GM20431 (cell line): Measurements from ENCODE around the gene EFCAB9.

Experiments
- in situ Hi-C: fragments of 300-500 bp; cut with MseI, MboI; formaldehyde crosslinking; loops from one replicate; pipeline ENCODE4 v1.15.0; 2020; ENCODE audit warnings: low sequenced_read_pairs; ENCODE audit not compliant: unreplicated experiment

Gene EFCAB9

DNA sequence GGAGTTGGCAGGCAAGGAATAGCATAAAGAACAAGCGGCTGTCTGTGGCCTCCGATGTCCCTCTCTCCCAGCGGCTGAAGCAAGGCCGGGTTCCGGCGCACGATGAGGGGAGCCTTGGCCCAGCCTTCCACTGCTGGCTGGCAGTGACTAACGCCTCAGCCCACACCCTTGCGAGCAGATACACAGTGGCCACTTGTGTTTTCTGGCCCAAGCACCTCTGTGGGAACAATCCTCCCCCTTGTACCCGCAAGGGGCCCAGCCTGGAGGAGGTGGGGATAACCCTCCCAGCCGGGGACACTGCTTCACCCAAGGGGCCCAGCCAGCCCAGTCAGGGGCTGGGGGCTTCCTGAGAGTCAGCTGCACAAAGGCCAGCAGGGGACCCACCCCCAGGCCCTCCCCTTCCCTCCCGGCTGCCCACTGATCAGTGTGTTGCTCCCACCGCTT is 29.2 kb upstream of the EFCAB9 start:
- in situ Hi-C loops: no loop called here

DNA sequence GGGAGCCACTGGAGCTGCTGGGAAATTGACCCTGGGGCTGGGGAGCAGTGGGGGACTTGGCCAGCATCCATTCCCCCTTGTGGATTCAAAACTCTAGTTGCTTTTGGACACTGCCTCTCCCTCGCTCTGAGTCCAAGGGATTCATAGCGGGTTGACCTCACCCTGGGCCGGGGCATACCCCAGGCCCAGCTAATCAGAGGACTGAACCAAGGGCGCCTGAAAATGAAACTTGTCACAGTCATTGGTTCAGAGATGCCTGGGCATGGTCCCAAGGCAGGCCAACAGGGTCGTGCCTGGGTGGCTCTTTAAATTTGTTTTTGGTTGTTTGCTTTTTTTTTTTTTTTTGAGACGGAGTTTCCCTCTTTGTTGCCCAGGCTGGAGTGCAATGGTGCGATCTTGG is 28.5 kb upstream of the EFCAB9 start:
- in situ Hi-C loops: no loop called here

DNA sequence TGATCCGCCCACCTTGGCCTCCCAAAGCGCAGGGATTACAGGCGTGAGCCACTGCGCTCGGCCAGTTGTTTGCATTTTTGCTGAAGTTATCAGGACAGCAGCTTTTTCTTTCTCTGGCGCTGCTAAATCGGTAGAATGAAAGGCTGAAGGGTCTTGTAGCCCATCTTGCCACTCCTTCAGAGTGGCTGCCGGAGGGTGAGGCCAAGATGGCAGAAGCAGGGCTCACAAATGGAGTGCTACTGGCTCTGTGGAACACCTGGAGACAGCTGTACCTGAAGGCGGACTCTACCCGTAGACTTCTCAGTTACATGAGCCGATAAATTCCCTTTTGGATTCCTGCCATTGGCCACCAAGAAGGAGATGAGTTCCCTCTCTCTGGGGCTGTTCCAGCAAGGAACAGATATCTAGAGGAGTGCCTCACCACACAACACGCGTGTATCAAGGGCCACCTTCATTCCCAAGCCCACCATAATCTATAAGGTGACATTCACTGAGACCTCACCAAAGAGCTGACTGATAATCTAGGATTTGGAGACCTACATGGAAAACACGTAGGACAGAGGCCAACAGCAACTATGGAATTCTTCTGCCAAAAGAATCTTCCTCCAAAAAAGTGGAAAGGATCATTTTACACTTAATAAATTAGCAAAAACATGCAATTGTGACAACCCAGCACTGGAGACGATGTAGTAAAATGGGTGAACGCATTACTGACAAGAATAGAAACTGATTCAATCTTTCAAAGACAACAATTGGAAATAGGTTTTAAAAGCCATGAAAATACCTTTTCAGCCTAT is 27.7 kb upstream of the EFCAB9 start:
- in situ Hi-C loops: no loop called here

DNA sequence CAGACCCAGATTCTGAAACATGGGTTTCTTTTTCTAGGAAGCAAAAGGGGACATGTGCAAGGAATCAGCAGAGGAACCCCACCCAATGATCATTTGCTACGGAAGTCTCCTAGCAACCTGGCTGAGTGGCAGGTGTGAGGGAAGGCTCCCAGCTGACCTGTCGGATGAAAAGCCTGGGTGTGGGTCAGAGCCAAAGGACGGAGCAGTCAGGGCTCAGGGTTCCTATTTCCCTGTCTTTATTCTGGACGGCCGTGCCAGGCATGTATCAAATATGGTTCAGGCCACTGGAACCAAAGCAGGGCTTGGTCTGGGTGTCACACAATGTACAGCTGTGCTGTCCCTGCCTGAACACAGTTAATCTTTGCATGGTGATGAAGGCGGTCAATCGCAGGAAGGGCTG is 26.1 kb upstream of the EFCAB9 start:
- in situ Hi-C loops: no loop called here

DNA sequence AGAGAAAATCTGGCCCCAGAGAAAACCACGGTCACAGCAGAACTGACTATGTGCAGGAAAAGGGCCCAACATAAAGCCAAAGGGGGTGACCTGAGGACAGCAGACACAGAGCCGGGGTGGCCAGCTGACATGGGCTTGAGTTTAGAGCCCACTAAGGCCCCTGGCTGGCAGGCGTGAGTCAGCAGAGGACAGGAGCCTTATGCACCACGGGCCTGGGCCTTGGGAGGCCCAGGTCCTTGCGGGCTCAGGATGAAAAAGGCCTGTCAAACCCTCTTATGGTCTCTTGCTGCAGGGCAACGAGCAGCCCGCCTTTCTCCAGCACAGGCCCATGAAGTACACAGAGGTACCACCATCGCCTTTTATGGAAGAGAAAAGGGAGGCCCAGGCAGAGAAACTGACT is 25.7 kb upstream of the EFCAB9 start:
- in situ Hi-C loops: no loop called here

DNA sequence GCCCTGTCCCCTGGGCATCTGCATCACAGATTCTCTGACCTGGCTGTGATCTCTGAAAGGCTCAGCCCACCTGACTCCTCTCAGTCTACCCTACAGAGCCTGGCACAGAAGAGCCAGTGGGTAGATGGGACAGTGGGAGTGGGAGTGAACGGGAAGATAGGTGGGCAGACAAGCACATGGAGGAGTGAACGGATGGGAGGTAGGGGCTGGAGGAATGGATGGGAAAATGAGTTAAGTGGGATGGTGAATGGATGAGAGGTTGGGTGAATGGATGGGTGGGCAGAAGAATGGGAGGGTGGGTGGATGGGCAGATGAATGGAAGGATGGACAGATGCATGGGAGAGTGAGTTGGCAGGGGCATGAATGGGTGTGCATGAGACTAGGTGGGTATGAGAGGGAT is 24.8 kb upstream of the EFCAB9 start:
- in situ Hi-C loops: no loop called here

DNA sequence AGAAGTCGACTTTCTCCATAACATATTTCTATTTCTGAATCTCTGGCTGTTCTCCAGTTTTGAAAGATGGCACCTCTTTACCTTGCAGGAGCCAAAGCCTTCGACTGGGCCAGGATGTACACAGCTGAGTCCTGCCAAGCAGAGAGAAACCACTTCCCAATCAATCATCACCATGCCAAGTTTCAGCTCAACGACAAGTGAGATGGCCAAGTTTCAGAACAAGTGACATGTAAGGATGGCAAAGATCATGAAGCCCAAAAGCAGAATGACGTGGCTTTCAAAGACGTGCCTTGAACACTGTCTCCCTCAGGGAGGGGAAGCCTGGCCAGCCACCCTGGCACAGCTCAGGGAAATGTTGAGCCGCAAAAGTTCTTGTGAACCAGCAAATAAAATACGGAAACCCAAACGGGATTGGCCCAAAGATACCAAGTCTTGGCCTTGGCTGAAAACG is 23.7 kb upstream of the EFCAB9 start:
- in situ Hi-C loops: no loop called here

DNA sequence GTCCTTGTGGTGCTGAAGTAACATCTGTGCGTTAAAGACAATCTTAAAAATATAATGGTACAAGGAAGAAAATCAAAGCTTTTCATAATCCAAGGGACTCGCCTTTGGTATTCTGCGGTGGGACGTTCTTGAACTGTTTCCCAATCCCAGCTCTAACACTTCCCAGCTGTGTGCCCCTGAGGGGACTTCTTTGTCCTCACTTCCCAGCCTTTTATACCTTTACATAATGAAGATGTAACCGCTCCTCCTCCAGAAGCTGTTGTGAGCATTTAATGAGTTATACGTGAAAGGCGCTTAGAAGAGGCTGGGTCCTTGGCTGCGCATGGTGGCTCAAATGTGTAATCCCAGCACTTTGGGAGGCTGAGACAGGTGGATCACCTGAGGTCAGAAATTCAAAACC is 22.9 kb upstream of the EFCAB9 start:
- in situ Hi-C loops: no loop called here

DNA sequence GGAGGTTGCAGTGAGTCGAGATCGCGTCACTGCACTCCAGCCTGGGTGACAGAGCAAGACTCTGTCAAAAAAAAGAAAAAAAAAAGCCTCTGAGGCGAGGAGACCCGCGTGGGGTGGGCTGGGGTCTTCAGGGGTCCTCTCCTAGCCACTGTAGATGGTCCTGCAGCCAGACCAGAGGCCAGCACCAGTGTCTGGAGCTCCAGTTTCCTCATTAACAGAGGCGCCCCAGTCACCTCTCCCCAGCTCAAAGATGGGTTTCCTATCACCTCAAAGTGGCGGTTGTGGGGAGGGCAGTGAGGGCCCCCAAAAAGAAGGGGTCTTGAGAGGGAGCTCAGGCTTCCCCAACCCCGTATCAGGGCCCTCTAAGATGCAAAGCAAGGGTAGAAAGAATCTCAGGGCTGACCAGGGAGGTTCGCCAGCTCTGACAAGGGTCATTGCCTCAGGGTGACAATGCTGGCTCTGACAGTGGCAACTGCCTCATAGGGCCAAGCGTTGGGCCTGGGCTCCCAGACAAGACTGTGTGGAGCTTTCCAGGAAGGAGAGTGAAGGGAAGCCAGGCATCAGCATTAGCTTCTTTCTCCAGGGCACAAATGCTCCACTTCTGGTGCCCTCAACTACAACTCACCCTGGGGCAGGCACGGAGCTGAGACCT is 20.9 kb upstream of the EFCAB9 start:
- in situ Hi-C loops: no loop called here

DNA sequence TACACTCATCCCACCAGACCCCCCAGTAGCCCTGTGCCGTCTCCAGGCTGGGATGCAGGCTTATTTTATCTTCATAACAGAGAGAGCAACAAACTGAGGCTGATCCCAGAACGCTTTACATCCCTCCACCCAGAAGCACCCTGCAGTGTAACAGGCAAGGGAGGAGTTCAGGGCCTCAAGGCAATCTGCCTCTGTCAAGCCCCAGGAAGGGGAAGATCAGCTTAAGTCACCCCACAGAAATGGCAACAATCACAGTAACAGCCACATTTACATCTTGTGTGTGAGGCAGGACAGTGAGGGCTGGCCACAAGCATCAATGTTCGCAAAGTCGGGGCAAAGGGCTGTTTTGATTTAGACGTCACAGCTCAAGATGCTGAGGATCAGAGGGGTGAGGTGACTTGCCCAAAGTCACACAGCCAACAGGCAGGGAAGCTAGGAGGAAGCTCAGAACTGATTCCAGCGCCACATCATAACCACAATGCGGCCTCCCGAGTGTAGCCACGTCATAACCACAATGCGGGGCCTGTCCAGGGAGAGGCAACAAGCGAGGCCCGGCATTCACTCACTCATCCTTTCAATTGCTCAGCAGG is 20.3 kb upstream of the EFCAB9 start:
- in situ Hi-C loops: no loop called here

DNA sequence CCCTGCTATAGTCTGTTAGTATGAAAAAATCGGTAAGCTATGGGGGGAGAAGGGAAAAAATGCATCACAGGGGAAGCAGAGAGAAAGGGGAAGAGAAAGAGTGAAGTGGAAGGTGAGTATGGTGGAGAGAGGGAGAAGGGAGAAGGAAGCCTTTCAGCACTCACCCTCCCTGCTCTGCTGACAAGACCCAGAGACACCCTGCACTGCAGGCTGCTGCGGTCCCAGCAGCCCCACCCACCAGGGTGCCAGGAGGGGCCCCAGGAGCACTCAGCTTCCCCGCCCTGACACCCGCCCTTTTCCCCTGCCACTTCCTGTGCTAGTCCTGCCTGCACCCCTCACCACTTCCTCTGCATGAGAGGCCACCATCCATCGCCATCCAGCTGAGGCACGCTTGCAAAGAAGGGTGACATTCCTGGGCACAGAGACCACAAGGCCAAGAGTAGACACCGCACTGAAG is 18.7 kb upstream of the EFCAB9 start:
- in situ Hi-C loops: no loop called here

DNA sequence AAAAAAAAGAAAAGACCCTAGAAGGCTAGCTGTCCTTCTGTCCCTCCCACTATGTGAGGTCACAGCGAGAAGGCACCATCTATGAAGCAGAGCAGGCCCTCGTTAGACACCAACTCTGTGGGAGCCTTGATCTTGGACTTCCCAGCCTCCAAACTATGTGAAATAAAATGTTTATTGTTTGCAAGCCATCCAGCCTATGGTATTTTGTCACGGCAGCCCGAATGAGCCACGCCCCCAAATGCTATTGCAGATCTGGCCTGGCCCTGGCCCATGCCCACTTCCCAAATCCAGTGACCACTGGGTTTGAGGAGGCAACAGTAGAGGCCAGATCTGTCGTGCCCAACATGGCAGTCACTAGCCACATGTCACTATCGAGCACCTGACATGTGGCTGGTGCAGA is 16.8 kb upstream of the EFCAB9 start:
- in situ Hi-C loops: no loop called here

DNA sequence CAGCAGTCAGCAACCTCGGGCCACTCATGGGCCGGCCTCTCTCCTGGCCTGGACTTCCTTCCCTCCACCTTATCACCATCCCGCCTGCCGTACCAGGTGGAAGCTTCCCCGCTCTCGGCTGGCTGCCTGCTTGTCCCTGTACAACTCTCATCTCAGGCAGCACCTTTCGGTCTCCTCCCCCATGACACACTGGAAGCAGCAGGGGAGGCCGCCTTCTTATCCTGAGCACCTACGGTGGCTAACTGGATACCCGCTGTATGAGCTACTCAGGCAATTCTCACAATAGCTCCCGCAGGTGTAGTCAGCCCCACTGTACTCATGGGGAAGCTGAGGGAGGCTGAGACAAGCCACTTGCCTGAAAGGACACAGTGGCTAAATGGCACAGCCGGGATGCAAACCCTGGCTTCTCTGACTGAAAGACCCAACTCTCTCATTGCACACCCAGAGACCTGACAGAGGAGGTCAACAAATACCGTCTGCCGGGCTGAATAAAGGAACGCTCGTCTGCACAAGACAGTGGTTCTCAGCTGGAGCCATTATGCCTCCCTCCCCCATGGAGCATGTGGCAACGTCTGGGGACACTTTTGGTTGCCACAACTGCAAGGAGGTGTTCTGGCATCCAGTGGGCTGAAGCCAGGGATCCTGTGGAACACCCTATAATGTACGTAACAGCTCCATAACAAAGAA is 15.5 kb upstream of the EFCAB9 start:
- in situ Hi-C loops: no loop called here

DNA sequence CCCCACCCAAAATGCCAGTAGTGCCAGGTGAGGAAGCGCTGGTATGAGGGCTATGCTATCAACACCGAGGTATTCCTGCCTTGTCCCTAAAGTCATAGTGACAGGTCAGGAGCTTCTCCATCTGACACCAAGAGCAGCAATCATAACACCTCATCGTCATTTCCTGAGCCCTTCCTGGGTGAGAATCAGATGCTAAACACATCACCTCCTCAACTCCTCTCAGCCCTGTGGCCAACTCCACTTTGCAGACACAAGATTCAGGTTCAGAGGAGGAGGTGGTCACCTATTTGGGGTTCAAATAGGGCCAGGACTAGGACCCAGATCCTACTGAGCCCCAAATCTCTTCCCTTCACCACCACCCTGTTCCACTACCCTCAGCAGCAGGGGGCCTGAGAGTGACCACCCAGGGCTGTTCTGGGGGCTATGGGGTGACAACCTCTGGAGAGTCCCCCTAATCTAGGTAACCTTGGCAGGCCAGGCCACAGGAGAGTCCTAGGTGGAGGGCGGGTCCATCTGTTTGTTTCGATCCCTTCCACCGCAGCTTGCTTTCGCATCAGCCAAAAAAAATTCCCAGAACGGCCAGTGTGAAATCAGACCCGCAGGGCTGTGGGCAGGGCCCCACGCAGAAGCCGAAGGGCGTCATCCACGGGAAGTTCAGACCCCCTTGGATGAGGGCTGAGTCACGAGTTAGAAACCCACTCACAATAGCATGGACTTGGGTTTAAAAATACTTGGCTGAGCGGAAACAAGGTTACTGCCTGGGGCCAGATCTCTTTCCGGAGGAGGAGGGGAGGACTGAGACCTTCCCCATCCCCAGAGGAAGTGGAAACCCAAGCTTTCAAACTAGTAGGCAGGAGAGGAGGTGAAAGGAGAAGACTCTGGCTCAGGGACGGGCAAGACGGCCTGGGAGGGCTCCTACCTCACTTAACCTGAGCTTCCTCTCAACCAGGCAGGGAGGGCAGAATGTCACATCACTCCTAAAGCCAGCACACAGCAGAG is 14.7 kb upstream of the EFCAB9 start:
- in situ Hi-C loops: no loop called here

DNA sequence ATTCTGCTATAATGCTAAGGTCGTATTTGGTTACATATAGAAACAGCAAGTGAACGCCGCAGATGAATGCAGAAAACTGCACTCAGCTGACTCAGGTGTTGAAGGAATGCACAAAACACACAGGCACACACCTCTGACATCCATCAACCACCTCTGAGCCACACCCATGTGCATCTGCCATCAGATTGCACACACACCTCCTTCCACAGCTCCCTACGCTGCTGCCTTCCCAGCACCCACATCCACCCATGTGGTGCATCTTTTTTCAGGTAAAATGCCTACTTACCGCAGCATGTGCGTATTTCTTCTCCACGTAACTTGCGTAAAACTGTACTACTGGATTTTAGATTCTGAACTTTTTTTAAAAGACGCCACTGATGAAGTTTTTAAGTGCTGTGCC is 13.0 kb upstream of the EFCAB9 start:
- in situ Hi-C loops: no loop called here

DNA sequence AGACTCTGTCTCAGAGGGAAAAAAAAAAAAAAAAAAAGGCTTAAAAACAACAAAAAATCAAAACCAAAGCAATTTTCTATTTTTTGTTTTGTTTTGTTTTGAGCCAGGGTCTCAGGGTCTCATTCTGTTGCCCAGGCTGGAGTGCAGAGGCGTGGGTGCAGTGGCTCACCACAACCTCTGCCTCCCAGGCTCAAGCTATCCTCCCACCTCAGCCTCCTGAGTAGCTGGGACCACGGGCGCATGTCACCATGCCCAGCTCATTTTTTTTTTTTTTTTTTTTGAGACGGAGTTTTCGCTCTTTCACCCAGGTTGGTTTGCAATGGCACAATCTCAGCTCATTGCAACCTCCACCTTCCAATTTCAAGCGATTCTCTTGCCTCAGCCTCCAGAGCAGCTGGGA is 11.7 kb upstream of the EFCAB9 start:
- in situ Hi-C loops: no loop called here

DNA sequence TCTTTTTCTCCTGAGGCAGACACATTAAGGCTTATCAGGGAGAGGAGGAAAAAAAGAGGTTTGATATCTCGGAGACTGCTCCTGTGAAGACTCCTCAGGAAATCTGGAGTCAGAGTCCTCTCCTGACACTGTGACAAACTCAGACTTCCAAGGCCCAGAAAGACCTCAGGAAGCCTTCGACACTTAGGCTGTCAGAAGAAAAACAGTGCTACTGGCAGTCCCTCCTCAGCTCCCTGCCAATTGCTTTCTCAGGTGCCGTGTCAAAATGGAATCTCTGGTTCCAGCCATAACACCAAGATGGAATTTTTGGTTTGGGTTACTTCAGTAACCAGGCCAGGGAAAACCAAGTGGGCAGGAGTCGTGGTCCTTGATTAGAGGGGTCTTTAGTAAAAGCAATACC is 10.1 kb upstream of the EFCAB9 start:
- in situ Hi-C loops: no loop called here

DNA sequence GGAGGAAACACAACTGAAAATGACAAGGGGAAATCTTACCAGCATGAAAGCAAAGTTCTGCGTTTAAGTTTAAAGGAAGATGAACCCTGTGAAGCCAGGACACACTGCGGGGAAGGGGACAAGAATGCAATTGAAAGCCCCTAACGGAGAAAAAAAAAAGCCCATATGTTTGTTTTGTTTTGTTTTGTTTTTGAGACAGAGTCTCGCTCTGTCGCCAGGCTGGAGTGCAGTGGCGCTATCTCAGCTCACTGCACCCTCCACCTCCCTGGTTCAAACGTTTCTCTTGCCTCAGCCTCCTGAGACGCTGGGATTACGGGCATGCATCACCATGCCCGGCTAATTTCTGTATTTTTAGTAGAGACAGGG is 8.9 kb upstream of the EFCAB9 start:
- in situ Hi-C loops: loop anchor here (5.0 kb wide), 1 partner anchor 83 kb away; no protein-coding TSS in a partner anchor

DNA sequence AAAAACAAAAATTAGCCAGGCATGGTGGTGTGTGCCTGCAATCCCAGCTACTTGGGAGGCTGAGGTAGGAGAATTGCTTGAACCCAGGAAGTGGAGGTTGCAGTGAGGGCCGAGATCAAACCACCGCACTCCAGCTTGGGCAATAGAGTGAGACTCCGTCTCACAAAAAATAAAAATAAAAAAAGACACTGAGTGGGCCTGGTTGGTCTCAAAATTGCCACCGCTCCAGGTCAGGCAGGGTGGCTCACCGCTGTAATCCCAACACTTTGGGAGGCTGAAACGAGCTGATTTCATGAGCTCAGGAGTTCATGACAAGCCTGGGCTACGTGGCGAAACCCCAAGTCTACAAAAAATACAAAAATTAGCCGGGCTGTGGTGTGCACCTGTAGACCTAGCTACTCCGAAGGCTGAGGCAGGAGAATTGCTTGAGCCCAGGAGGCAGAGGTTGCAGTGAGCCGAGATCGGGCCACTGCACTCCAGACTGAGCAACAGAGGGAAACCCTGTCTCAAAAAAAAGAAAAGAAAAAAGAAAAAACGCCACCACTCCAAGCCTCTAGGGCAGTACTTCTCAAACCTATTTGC is 7.8 kb upstream of the EFCAB9 start:
- in situ Hi-C loops: loop anchor here (5.0 kb wide), 1 partner anchor 84 kb away; no protein-coding TSS in a partner anchor
